Adrenal gland (tissue), 5 donors: Measurements from ENCODE around the gene CADPS.

Experiments
- POLR2A ChIP-seq, 2 donors: fragments of 450-650 bp; IDR thresholded peaks; one replicate each; pipeline ENCODE4 v1.6.1; 2017; ENCODE audit warnings: antibody characterized with exemption in 2 of 2, mild to moderate bottlenecking in 2 of 2, moderate library complexity in 1 of 2
- TF ChIP-seq, protein P1 (sequence below), 6 experiments: fragments of 450-650 bp in 4 of 6; fragments of 200-600 bp in 2 of 6; sonication (generic) in 1 of 6; IDR thresholded peaks; 1 replicate in 5 of 6; 2 replicates in 1 of 6; pipeline versions ENCODE4 v1.5.1 to v1.8.0; 2016 to 2021; ENCODE audit warnings: antibody characterized with exemption in 6 of 6, mild to moderate bottlenecking in 2 of 6, moderate library complexity in 1 of 6
- donor health status: DM: no; HTN: no; CAD: no.

DNA sequence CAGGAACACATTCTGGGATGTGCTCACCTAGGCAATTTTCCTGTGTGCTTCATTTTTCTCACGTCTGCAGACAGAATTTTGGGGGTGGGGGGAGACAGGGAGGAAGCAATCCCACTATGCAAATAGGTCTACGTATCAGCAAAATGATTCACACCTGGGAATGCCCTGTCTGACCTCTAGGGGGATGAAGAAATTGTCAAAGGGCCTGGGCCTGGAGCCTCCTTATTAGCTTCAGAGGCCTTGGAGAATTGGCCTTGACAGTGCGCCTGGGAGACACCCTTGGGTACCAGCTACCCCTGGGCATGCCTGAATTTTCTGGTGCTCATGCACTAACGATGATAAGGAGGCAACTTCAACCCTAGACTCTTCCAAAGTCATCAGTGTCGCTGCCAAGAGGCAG lies 207.5 kb downstream of the CADPS start:
- TF ChIP-seq, protein P1, sequence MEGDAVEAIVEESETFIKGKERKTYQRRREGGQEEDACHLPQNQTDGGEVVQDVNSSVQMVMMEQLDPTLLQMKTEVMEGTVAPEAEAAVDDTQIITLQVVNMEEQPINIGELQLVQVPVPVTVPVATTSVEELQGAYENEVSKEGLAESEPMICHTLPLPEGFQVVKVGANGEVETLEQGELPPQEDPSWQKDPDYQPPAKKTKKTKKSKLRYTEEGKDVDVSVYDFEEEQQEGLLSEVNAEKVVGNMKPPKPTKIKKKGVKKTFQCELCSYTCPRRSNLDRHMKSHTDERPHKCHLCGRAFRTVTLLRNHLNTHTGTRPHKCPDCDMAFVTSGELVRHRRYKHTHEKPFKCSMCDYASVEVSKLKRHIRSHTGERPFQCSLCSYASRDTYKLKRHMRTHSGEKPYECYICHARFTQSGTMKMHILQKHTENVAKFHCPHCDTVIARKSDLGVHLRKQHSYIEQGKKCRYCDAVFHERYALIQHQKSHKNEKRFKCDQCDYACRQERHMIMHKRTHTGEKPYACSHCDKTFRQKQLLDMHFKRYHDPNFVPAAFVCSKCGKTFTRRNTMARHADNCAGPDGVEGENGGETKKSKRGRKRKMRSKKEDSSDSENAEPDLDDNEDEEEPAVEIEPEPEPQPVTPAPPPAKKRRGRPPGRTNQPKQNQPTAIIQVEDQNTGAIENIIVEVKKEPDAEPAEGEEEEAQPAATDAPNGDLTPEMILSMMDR (IDR thresholded peaks at IDR 0.05), result no peak
- no peak for TF ChIP-seq POLR2A (IDR thresholded peaks at IDR 0.05)
